GM10266 (cell line): ENCODE measurements around the gene RAB9B.

Source experiments
- DNase-seq: peaks from one replicate; pipeline ENCODE4 v3.0.0; 2012; ENCODE audit errors: extremely low spot score
- TF ChIP-seq, protein P1 (sequence below): IDR thresholded peaks from 2 replicates; pipeline ENCODE4 v1.5.1; 2012; ENCODE audit warnings: mild to moderate bottlenecking, low read depth; ENCODE audit not compliant: control insufficient read depth, insufficient read depth; ENCODE audit errors: missing control alignments

The RAB9B gene

DNA sequence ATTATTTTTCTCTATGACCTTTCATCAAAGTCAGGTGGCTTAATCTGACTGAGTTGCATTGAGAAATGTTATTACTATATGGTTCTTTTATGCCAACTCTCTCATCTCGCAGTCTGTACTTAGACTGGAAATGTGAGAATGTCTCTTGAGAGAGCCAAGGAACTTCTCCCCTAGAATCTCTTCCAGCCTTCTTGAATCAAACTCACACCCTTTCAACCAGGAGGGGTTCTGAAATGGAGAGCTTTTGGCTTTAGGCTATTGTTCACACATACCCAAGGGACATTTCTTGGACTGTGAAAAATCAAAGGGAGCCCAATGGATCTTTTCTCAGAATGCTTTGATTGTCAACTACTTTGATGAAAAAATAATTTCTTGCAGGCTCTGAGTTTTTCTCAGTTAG lies 50.4 kb downstream of the RAB9B start:
- no peak for DNase-seq
- TF ChIP-seq, protein P1, sequence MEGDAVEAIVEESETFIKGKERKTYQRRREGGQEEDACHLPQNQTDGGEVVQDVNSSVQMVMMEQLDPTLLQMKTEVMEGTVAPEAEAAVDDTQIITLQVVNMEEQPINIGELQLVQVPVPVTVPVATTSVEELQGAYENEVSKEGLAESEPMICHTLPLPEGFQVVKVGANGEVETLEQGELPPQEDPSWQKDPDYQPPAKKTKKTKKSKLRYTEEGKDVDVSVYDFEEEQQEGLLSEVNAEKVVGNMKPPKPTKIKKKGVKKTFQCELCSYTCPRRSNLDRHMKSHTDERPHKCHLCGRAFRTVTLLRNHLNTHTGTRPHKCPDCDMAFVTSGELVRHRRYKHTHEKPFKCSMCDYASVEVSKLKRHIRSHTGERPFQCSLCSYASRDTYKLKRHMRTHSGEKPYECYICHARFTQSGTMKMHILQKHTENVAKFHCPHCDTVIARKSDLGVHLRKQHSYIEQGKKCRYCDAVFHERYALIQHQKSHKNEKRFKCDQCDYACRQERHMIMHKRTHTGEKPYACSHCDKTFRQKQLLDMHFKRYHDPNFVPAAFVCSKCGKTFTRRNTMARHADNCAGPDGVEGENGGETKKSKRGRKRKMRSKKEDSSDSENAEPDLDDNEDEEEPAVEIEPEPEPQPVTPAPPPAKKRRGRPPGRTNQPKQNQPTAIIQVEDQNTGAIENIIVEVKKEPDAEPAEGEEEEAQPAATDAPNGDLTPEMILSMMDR, result no peak

DNA sequence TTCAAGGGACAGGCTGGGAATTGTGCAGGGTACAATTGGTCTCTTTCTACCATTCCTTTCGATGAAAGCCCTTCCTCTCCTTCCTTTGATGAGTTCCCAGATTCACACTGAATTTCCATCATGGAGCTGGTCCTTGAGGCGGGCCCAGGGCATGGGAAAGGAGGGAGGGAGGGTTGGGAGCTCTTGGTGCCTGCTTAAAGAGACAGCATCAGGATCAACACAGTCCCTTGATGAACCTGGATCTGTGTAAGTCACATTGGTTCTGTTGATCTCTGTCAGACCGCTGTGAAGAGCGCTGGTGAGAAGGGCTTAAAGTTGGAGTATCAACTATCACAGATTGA lies 51.0 kb downstream of the RAB9B start:
- TF ChIP-seq, protein P1, result no peak
- no peak for DNase-seq

DNA sequence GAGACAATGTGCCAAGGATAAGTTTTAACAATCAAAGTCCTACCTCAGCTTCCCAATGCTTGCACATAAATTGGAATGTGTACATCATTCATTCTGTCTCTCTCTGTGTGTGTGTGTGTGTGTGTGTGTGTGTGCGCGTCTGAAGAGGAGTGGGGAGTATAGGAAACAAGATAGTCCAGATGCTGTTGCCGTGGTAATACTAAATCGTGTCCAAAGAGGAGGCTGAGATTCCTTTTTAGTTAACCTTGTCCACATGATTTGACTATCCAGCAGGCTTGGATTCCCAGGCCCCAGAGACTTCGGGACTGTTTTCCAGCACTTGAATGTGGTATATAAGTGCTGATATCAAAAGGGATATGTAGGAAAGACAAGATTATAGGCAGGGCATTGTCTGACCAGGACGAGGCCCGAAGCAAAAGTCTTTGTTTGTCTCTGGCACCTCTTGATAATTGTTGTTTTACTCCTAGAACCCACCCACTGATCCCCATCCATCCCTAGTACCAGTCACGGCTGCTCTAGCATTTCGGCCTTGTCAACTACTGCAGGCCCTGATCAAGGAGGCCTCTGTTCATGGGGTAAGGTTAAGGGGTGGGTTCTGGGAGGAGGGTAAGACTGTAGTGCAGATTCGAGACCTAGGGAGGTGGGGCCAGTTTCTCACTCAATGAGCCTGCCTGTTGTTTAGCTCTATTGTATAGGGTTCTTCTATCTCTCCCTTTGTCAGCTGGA lies 51.6 kb downstream of the RAB9B start:
- DNase-seq, result no peak
- TF ChIP-seq, protein P1, result no peak

DNA sequence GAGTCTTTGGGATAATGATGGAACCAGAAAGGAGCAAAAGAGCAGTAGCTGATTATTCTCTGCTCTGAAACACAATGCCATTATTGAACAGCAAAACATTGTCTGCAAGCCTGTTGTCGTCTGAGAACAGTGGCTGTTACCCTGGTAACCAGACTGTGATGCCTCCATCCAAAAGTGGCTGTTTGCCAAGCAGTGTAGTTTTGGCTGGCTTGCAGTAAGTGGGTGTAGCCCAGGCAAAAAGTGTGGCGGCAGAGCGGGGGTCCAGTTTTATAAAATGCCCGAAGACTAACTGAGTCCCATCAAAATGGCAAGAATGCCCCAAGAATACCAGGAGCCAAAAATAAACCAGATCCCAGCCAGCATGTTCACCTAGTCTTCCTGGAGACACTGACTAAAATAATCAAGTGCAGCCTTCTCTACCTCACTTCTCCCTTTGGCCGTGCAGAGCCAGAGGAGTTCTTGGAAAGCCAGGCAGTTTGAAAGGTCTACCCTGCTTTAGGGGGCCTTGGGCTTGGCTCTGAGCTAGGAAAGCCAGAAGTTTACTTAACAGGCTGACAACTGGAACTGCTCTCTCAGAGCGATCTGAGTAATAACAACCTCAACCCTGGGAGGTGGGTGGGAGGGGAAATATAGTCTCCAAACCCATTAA lies 52.8 kb downstream of the RAB9B start:
- no peak for DNase-seq
- TF ChIP-seq, protein P1, result no peak

DNA sequence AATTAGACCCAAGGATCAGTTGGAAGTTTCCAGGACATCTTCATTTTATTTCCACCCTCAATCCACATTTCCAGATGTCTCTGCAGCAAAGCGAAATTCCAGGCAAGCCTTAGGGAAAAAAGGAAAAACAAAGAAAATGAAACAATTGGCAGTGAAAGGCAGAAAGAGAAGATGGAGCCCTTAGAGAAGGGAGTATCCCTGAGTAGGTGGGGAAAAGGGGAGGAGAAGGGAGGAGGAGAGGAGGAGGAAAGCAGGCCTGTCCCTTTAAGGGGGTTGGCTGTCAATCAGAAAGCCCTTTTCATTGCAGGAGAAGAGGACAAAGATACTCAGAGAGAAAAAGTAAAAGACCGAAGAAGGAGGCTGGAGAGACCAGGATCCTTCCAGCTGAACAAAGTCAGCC lies 55.5 kb downstream of the RAB9B start, which contains the start of gene PLP1:
Gene PLP1 (plus strand): TSS at position 295 of the 400 bp plus-strand sequence. CDS start 156 bp downstream, outside the sequence.
- no peak for DNase-seq

DNA sequence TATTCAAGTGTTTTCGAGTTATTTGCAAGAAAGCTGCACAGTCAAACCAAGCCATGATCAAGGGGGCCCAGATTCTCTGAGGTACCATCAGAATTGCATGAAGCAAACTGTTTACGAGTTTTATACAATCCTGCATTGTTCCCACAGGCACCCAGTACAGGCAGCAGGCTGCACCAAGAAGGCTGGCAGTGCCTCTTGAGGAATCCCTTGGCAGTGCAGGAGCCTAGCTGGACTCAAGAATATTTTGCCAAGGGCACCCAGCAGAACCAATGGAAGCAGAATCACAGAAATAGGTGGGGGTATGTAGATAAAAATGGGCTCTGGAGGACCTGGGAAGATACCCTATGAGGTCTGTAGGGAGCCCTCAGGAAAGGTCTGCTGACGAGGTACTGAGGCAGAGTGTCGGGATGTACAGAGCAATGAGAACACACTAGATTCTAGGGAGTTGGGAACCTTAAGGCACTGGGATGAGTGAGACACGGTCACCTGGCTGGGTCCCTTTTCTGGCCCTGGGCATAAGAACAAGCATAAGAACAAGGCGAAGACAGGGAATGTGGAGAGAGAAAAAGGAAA lies 57.9 kb downstream of the RAB9B start:
- DNase-seq, result no peak
- TF ChIP-seq, protein P1, result no peak

More for the DNA sequence above, 55.5 kb downstream of the RAB9B start, which contains the start of gene PLP1:
- TF ChIP-seq, protein P1, result no peak

DNA sequence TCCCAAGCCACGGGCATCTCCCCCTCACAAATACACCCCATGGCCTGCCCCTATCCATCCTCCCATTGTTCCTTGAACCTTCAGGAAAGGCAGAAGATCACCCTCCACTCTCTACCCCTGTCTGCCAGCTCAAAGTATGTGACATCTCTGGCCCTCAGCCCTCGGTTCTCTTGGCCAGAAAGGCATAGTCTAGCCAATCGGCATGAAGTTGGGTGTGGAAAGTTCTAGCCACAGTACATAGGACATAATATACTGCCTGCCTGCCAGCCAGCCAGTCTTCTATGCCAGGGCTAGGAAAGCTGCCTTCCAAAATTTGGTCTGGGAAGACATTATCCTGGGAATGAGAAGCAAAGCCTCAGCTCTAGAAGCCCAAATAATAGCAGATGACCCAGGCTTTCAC lies 58.6 kb downstream of the RAB9B start:
- DNase-seq, result no peak
- TF ChIP-seq, protein P1, result no peak
